OCI-LY3 (cell line): Measurements from ENCODE around the gene TIMM10.
"Not testable (repeated sequence)": the region's sequence is repeated elsewhere in the genome, so short reads cannot be mapped to it uniquely, and the experiment has no call there.

Experiments
- H2AFZ ChIP-seq: fragments of 200-600, 300-600 bp; shearing (Covaris generic); 2 replicates; pipeline ENCODE4 v1.6.0; 2014; ENCODE audit warnings: antibody characterized with exemption, low read depth, low read length
- H3K27ac ChIP-seq: fragments of 200-600, 300-600 bp; sonication (generic); 2 replicates; pipeline ENCODE4 v1.5.1; 2014; ENCODE audit warnings: mild to moderate bottlenecking, low read length, moderate library complexity, mixed read lengths
- H3K27me3 ChIP-seq: fragments of 200-600, 300-600 bp; sonication (generic); 2 replicates; pipeline ENCODE4 v1.6.1; 2014; ENCODE audit warnings: low read depth, low read length, mixed read lengths
- H3K36me3 ChIP-seq: fragments of 200-600, 300-600 bp; sonication (generic); replicated peaks from 2 replicates; pipeline ENCODE3; 2014; ENCODE audit warnings: low read depth, low read length, mixed read lengths
- H3K4me1 ChIP-seq: fragments of 300-600, 200-600 bp; sonication (generic); 2 replicates; pipeline ENCODE4 v1.6.1; 2014; ENCODE audit warnings: low read length, mixed read lengths
- H3K4me2 ChIP-seq: fragments of 200-600, 300-600 bp; sonication (generic); 2 replicates; pipeline ENCODE4 v1.6.1; 2014; ENCODE audit warnings: low read length, mixed read lengths
- H3K4me3 ChIP-seq: fragments of 300-600, 200-600 bp; sonication (generic); 2 replicates; pipeline ENCODE4 v1.5.1; 2014; ENCODE audit warnings: antibody characterized with exemption, mild to moderate bottlenecking, low read length, moderate library complexity
- H3K79me2 ChIP-seq: fragments of 300-600, 200-600 bp; shearing (Covaris generic); 2 replicates; pipeline ENCODE4 v1.6.1; 2014; ENCODE audit warnings: mild to moderate bottlenecking, low read length, mixed read lengths
- H3K9ac ChIP-seq: fragments of 300-600, 200-600 bp; shearing (Covaris generic); 2 replicates; pipeline ENCODE4 v1.6.0; 2014; ENCODE audit warnings: mild to moderate bottlenecking, low read length, moderate library complexity
- H3K9me3 ChIP-seq: fragments of 200-600, 300-600 bp; shearing (Covaris generic); 2 replicates; pipeline ENCODE4 v1.6.1; 2014; ENCODE audit warnings: low read length, mixed read lengths; ENCODE audit not compliant: insufficient read depth
- H4K20me1 ChIP-seq: fragments of 200-600, 300-600 bp; sonication (generic); 2 replicates; pipeline ENCODE4 v1.6.1; 2016; ENCODE audit warnings: low read length, mixed read lengths; ENCODE audit not compliant: insufficient read depth
- CTCF ChIP-seq: fragments of 200-600, 300-600 bp; sonication (generic); IDR thresholded peaks from 2 replicates; pipeline ENCODE4 v1.5.1; 2014; ENCODE audit warnings: antibody characterized with exemption, low read length, low read depth
- EZH2phosphoT487 ChIP-seq: fragments of 200-600 bp; shearing (Covaris generic); IDR thresholded peaks from 2 replicates; pipeline ENCODE4 v1.6.1; 2018; ENCODE audit warnings: antibody characterized with exemption, mixed run types, low read depth

Gene TIMM10

GRCh38 chr11:57536947-57537619, 6.5 kb upstream of the TIMM10 start, which contains the start of gene SMTNL1:
TSS of gene SMTNL1 (plus strand) at chr11:57537595. CDS start at chr11:57542643, 5,048 bp downstream.
- no peak within 1 kb of the TSS for H2AFZ ChIP-seq
- no peaks in the 10 kb centered on the region for H3K79me2 ChIP-seq
- H3K27ac ChIP-seq = no peak within 1 kb of the TSS
- no peaks in the 10 kb centered on the region for H4K20me1 ChIP-seq
- H3K9ac ChIP-seq = no peak within 1 kb of the TSS
- no peak for TF ChIP-seq CTCF
- no peak for TF ChIP-seq EZH2phosphoT487
- H3K4me1 ChIP-seq = no peaks in the 10 kb centered on the region
- H3K4me3 ChIP-seq = no peak within 1 kb of the TSS
- no peak within 1 kb of the TSS for H3K4me2 ChIP-seq
- H3K9me3 ChIP-seq = no peaks in the 10 kb centered on the region
- H3K27me3 ChIP-seq = no peaks in the 10 kb centered on the region
- H3K36me3 ChIP-seq = no peaks in the 10 kb centered on the region

GRCh38 chr11:57534449-57534848, 3.9 kb upstream of the TIMM10 start:
- H3K27ac ChIP-seq, H3K4me2 ChIP-seq, H3K4me3 ChIP-seq, H3K9me3 ChIP-seq, H3K4me1 ChIP-seq, H3K27me3 ChIP-seq, H3K9ac ChIP-seq, H4K20me1 ChIP-seq, H3K36me3 ChIP-seq, H2AFZ ChIP-seq: not testable (repeated sequence)
- H3K79me2 ChIP-seq = peaks cover 15% of the 10 kb centered on the region

- H3K4me3 ChIP-seq = peak overlapping the region; percentile 90
- H2AFZ ChIP-seq = peak overlapping the region; percentile 10; the same call in 1 of the 2 replicates
- peaks cover 16% of the 10 kb centered on the region for H3K4me1 ChIP-seq
- H3K9me3 ChIP-seq = no peaks in the 10 kb centered on the region
- TF ChIP-seq EZH2phosphoT487 = no peak
- no peak for TF ChIP-seq CTCF
- H3K36me3 ChIP-seq = peaks cover 29% of the 10 kb centered on the region
- peak overlapping the region; percentile 93 for H3K4me2 ChIP-seq
- H3K27me3 ChIP-seq = no peaks in the 10 kb centered on the region
- H3K27ac ChIP-seq = peak overlapping the region; percentile 44
- peaks cover 39% of the 10 kb centered on the region for H3K79me2 ChIP-seq
- H4K20me1 ChIP-seq = no peaks in the 10 kb centered on the region
- peak overlapping the region; percentile 88 for H3K9ac ChIP-seq
Observed at GRCh38 chr11:57530215-57530595, 349 bp downstream of the TIMM10 start.

- Histone ChIP-seq H3K27me3 (no peaks in the 10 kb centered on the region), H3K9ac (no peak overlapping the region), H3K4me2 (peak overlapping the region; percentile 93), H3K79me2 (peaks cover 39% of the 10 kb centered on the region), H4K20me1 (no peaks in the 10 kb centered on the region), H3K4me1 (peaks cover 16% of the 10 kb centered on the region), H3K27ac (no peak overlapping the region), H3K36me3 (peaks cover 36% of the 10 kb centered on the region), H2AFZ (no peak overlapping the region), H3K9me3 (no peaks in the 10 kb centered on the region), H3K4me3 (peak overlapping the region; percentile 90; the same call in 1 of the 2 replicates)
- TF ChIP-seq EZH2phosphoT487 (no peak), CTCF (no peak)
Observed at GRCh38 chr11:57529012-57529411, 1.5 kb downstream of the TIMM10 start.
